Measurements from ENCODE around the gene TRAP1. TPM values are rescaled to one million over a fixed set of nuclear protein-coding genes. Genes with fewer than 3 reads are reported as not detected.

TRAP1 gene
- total RNA-seq, 1 donor from 2014 or later, result 111 TPM

DNA sequence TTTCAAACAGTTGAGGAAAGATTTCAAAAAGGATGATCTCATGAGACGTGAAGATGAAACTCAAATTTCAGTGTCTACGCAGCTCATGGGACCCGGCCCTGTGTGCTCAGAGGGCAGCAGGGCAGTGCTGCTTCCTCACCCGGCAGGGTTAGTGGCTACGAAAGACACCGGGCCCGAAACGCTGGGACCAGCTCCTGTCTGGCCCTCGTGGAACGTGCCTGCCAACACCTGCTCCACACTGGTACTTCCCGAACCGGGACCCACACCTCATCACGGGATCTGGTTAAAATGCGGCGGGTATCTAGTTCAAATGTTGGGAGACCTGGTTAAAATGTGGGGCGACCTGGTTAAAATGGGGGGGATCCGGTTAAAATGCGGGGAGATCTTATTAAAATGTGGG lies 44.1 kb downstream of the TRAP1 start:
- no peak for DNase-seq (ENCODE audit: low read depth)
- TF ChIP-seq, protein P1, sequence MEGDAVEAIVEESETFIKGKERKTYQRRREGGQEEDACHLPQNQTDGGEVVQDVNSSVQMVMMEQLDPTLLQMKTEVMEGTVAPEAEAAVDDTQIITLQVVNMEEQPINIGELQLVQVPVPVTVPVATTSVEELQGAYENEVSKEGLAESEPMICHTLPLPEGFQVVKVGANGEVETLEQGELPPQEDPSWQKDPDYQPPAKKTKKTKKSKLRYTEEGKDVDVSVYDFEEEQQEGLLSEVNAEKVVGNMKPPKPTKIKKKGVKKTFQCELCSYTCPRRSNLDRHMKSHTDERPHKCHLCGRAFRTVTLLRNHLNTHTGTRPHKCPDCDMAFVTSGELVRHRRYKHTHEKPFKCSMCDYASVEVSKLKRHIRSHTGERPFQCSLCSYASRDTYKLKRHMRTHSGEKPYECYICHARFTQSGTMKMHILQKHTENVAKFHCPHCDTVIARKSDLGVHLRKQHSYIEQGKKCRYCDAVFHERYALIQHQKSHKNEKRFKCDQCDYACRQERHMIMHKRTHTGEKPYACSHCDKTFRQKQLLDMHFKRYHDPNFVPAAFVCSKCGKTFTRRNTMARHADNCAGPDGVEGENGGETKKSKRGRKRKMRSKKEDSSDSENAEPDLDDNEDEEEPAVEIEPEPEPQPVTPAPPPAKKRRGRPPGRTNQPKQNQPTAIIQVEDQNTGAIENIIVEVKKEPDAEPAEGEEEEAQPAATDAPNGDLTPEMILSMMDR (IDR thresholded peaks at IDR 0.05; ENCODE audit: insufficient read depth, low read length, severe bottlenecking), result no peak
- FAIRE-seq, result no peak
- peaks cover 39% of the 10 kb centered on the region for H3K36me3 ChIP-seq (ENCODE audit: control insufficient read depth, insufficient read depth, low read length)
- H3K27me3 ChIP-seq (ENCODE audit: control insufficient read depth, insufficient read depth, low read length), result no peaks in the 10 kb centered on the region
- H3K4me3 ChIP-seq (ENCODE audit: low read depth, low read length), result no peak overlapping the region

DNA sequence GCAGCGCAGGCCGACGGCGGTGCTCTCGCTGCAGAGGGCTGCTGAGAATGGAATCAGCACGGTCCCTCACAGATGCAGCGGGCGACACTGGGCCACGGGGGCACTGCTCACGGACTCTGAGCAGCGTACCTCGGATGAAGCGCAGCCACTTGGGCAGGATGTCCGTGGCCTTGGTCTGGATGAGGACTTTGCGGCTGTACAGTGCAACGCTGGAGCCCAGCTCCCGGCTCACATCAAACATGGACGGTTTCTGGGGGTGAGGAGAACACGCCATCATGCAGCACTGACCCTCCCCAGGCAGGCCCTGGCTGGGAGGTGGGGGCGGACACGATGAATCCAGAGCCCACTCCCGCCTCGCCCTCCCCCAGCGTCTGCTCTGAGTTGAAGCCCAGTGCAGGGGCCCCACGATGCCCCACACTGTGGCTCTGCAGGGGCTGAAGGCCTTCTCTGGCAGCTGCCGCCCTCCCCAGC lies 44.7 kb downstream of the TRAP1 start:
- H3K36me3 ChIP-seq (ENCODE audit: control insufficient read depth, insufficient read depth, low read length), result peaks cover 39% of the 10 kb centered on the region
- TF ChIP-seq, protein P1 (IDR thresholded peaks at IDR 0.05; ENCODE audit: insufficient read depth, low read length, severe bottlenecking), result no peak
- H3K27me3 ChIP-seq (ENCODE audit: control insufficient read depth, insufficient read depth, low read length), result no peaks in the 10 kb centered on the region
- FAIRE-seq (no peak), DNase-seq (ENCODE audit: low read depth) (no peak)
- H3K4me3 ChIP-seq (ENCODE audit: low read depth, low read length), result no peak overlapping the region

DNA sequence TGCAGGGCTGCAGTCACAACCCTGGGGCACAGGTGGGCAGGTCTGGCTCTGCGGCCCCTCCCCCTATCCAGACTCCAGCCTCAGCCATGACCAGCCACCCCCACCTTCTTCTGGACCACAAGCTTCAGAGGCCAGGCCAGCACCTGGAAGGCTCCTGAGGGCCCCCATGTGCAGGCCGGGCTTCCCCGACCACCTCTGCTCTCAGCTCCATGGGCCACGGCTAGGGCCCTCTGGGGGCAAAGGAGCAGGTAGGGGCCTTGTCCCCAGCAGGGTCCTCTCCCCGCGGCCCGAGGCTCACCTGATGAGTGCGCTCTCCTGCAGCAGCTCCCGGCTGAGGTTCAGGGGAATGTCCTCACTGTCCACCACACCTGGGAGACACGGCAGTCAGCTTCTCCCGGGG lies 45.9 kb downstream of the TRAP1 start:
- Histone ChIP-seq H3K4me3 (ENCODE audit: low read depth, low read length) (no peak overlapping the region), H3K36me3 (ENCODE audit: control insufficient read depth, insufficient read depth, low read length) (peaks cover 33% of the 10 kb centered on the region), H3K27me3 (ENCODE audit: control insufficient read depth, insufficient read depth, low read length) (no peaks in the 10 kb centered on the region)
- no peak for FAIRE-seq
- TF ChIP-seq, protein P1 (IDR thresholded peaks at IDR 0.05; ENCODE audit: insufficient read depth, low read length, severe bottlenecking), result no peak
- DNase-seq (ENCODE audit: low read depth), result no peak

DNA sequence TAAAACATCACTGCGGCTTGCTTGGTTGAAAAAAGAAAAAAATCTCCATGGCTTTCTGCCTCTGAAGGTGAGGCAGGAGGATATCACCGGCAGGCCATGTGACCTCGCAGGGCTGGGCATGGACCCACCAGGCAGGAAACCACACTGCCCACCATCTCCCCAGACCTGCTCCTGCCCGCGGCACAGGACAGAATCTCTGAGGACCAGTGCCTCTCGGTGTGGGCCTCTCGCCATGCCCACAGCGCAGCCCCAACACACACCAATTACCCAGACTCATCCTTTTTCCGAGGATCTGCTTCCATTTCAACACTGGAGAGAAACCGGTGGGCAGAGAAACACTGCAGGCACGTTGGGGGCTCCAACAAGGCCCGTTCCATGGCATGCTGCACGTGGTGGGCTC lies 46.6 kb downstream of the TRAP1 start:
- Histone ChIP-seq H3K4me3 (ENCODE audit: low read depth, low read length) (no peak overlapping the region), H3K27me3 (ENCODE audit: control insufficient read depth, insufficient read depth, low read length) (no peaks in the 10 kb centered on the region), H3K36me3 (ENCODE audit: control insufficient read depth, insufficient read depth, low read length) (peaks cover 30% of the 10 kb centered on the region)
- FAIRE-seq (peak; percentile 13), DNase-seq (ENCODE audit: low read depth) (no peak)
- TF ChIP-seq, protein P1 (IDR thresholded peaks at IDR 0.05; ENCODE audit: insufficient read depth, low read length, severe bottlenecking), result no peak

DNA sequence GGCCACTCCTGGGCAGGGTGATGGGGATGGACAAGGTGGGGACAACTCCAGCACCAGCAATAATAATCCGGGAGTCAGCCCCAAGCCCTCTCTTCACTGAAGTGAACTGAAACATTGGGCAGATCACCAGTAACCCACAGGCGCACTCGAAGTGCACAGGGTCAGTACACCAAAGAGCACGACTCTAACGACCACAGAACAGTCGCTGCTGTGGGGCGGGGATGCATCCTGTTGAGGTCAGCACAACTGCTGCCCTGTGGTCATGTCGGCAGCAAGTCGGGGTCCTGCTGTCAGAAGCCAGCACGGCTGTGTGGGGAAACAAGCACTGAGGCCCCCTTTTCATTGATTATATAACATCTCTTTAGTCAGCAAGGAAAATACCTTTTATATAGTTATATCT lies 48.2 kb downstream of the TRAP1 start:
- Histone ChIP-seq H3K27me3 (ENCODE audit: control insufficient read depth, insufficient read depth, low read length) (no peaks in the 10 kb centered on the region), H3K36me3 (ENCODE audit: control insufficient read depth, insufficient read depth, low read length) (peaks cover 24% of the 10 kb centered on the region), H3K4me3 (ENCODE audit: low read depth, low read length) (no peak overlapping the region)
- TF ChIP-seq, protein P1 (IDR thresholded peaks at IDR 0.05; ENCODE audit: insufficient read depth, low read length, severe bottlenecking), result no peak
- FAIRE-seq, result no peak
- no peak for DNase-seq (ENCODE audit: low read depth)

DNA sequence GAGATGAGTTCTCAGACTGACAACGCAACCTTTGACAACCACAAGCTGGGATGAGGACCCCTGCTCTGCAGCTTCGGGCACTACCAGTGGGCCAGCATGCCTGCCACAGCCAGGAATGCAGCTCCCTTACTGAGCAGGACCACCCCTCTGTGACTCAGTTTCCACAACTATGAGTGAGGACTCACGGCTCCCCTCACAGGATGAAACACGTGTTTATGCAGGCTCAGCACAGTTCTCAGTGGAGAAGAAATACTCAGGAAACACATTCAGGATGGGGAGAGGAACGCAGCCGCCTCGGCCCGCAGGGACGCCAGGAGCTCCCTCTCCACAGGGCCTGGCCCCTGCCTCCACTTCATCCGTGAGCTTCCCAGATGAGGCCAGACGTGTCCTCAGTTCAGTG lies 48.7 kb downstream of the TRAP1 start:
- TF ChIP-seq, protein P1 (IDR thresholded peaks at IDR 0.05; ENCODE audit: insufficient read depth, low read length, severe bottlenecking), result no peak
- DNase-seq (ENCODE audit: low read depth) (no peak), FAIRE-seq (no peak)
- Histone ChIP-seq H3K4me3 (ENCODE audit: low read depth, low read length) (no peak overlapping the region), H3K27me3 (ENCODE audit: control insufficient read depth, insufficient read depth, low read length) (no peaks in the 10 kb centered on the region), H3K36me3 (ENCODE audit: control insufficient read depth, insufficient read depth, low read length) (peaks cover 22% of the 10 kb centered on the region)

All from bronchial epithelial cell (primary cell).